OCI-LY7 (cell line): ENCODE measurements around the gene ZYG11A.

Experiments used
- EZH2phosphoT487 ChIP-seq: fragments of 200-600 bp; sonication (generic); IDR thresholded peaks from 2 replicates; pipeline ENCODE4 v1.6.1; 2018; ENCODE audit warnings: low read depth, borderline replicate concordance, mild to moderate bottlenecking, mixed run types, antibody characterized with exemption, low read length, moderate library complexity, mixed read lengths
- TF ChIP-seq, protein P1 (sequence below): fragments of 200-600 bp; sonication (generic); conservative IDR thresholded peaks from 2 replicates; pipeline ENCODE4 v1.5.1; 2014; ENCODE audit warnings: mild to moderate bottlenecking, antibody characterized with exemption, low read length, moderate library complexity, mixed read lengths

DNA sequence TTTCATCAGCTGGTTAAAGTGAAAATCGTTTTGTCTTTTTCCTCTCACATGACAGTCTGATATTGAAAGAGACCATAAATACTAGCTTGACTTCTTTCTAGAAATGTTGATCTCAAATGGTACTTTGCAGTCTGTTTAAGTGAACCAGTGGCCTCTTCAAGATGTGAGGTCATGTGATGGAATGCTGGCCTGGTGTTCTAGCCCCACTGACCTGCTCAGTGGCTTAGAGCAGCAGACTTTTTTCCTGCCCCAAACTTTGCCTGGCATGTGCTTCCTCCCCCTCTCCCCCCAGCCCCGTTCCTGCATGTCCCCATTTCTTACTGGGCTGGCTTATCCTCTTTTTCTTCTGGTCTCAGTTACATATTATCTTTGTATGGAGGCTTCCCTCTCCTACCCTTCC lies 34.3 kb downstream of the ZYG11A start:
- TF ChIP-seq, protein P1, sequence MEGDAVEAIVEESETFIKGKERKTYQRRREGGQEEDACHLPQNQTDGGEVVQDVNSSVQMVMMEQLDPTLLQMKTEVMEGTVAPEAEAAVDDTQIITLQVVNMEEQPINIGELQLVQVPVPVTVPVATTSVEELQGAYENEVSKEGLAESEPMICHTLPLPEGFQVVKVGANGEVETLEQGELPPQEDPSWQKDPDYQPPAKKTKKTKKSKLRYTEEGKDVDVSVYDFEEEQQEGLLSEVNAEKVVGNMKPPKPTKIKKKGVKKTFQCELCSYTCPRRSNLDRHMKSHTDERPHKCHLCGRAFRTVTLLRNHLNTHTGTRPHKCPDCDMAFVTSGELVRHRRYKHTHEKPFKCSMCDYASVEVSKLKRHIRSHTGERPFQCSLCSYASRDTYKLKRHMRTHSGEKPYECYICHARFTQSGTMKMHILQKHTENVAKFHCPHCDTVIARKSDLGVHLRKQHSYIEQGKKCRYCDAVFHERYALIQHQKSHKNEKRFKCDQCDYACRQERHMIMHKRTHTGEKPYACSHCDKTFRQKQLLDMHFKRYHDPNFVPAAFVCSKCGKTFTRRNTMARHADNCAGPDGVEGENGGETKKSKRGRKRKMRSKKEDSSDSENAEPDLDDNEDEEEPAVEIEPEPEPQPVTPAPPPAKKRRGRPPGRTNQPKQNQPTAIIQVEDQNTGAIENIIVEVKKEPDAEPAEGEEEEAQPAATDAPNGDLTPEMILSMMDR = no peak
- no peak for TF ChIP-seq EZH2phosphoT487
